ENCODE measurements around the gene CAMK2A.

The CAMK2A gene

DNA sequence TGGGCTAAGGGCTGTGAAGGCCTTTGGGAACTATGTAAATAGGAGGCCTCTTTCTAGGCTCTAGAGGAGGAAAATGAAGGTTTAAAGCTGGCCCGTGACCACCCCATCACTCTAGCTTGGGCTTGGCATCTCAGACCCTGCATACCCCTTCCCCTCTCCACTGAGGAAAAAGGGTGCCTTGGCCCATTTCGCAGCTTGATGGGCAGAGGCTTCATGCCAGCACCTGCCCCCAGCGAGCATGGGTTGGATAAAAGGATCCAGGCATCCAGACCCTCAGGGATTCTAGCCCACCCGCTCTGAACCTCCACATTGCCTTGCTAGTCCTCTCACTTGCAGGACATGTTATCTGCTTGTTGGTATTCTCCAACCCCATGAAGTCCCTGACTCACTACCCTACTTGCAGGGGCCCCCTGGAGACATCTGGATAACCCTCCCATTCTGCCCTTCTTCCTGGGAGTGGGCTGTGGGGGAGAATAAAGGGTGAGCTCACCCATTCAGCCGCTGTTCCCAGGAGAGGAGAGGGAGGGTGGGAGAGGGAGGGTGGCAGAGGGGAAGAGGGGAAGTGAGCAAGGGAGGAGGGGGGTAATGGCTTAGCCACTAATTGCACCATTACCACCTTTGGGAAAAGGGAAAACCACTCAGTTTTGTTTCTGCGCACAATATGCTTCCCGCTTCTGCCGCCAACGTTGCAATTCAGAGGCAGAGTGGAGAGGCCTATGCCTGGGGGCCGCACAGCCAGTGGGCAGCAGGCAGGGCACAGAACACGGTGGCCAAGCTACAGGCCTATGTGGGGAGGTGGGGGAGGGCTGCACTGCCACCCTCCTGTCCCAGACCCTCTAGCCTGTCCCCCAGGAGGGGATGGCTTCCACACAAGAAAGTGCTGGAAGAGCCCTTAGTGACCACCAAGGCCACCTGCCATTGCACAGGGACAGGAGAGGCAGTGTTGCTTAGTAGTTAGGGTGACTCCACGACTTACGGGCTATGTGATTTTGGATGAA lies 2.1 kb upstream of the CAMK2A start:
- H3K4me3 ChIP-seq (ENCODE audit: low read length), result no peak overlapping the region
- DNase-seq (ENCODE audit: low read depth), result no peak
- TF ChIP-seq, protein P1, sequence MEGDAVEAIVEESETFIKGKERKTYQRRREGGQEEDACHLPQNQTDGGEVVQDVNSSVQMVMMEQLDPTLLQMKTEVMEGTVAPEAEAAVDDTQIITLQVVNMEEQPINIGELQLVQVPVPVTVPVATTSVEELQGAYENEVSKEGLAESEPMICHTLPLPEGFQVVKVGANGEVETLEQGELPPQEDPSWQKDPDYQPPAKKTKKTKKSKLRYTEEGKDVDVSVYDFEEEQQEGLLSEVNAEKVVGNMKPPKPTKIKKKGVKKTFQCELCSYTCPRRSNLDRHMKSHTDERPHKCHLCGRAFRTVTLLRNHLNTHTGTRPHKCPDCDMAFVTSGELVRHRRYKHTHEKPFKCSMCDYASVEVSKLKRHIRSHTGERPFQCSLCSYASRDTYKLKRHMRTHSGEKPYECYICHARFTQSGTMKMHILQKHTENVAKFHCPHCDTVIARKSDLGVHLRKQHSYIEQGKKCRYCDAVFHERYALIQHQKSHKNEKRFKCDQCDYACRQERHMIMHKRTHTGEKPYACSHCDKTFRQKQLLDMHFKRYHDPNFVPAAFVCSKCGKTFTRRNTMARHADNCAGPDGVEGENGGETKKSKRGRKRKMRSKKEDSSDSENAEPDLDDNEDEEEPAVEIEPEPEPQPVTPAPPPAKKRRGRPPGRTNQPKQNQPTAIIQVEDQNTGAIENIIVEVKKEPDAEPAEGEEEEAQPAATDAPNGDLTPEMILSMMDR (conservative IDR thresholded peaks at IDR 0.05; ENCODE audit: low read depth, low read length), result no peak

DNA sequence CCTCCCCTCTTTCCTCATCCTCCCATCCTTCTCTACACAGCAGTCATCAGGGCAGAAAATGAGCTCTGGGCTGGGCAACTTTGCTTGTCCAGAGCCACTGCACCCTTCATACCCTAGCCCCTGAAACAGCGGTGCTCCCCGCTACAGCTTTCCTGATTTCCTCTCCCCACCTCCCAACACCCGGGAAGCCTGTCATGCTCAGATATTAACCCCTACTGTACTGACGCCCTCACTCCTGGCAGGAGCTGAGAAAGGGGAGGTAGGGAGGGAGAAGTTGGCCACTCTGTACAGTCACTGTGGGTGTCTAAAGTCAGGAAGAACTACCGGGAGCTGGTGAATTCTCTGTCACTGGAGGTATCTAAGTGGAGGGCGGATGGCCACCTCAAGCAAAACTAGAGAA lies 782 bp downstream of the CAMK2A start:
- TF ChIP-seq, protein P1 (conservative IDR thresholded peaks at IDR 0.05; ENCODE audit: low read depth, low read length), result no peak
- DNase-seq (ENCODE audit: low read depth), result no peak
- H3K4me3 ChIP-seq (ENCODE audit: low read length), result no peak overlapping the region

DNA sequence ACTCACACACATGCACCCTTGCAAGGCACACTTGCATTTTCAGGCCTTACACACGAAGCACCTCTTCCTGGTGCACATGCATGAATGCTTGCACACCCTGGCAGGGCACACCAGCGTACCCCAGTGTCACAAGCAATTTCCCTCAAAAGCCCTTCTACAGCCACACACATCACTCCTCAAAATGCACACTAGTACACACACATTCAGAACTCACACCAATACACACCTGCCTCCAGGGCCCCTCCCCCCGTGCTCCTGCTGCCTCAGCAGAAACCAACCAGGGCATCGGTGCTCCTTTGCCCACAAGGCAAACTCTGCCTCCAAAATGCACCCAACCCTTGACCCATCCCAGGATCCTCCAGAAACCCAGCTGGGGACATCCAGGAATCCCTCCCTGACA lies 1.2 kb downstream of the CAMK2A start:
- TF ChIP-seq, protein P1 (conservative IDR thresholded peaks at IDR 0.05; ENCODE audit: low read depth, low read length), result no peak
- no peak for DNase-seq (ENCODE audit: low read depth)
- no peak overlapping the region for H3K4me3 ChIP-seq (ENCODE audit: low read length)

DNA sequence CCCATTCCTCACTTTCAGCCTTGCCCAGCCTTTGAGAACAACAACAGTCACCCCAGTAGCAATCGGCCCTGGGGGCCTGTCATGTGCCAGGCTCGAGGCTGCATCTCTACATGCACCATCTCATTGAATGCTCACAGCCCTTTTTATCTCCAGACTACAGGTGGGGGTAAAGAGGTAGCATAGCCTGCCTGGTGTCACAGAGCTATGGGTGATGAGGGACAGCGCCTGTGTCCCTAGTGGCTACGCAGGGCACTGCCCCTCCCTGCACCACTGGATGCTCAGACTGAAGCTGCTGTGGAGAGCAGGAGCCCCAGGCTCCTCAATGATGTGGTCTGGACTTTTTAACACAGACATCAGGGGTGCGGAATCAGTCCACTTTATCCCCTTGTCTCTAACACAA lies 2.8 kb downstream of the CAMK2A start:
- TF ChIP-seq, protein P1 (conservative IDR thresholded peaks at IDR 0.05; ENCODE audit: low read depth, low read length), result peak; percentile 52
- H3K4me3 ChIP-seq (ENCODE audit: low read length), result no peak overlapping the region
- DNase-seq (ENCODE audit: low read depth), result no peak

DNA sequence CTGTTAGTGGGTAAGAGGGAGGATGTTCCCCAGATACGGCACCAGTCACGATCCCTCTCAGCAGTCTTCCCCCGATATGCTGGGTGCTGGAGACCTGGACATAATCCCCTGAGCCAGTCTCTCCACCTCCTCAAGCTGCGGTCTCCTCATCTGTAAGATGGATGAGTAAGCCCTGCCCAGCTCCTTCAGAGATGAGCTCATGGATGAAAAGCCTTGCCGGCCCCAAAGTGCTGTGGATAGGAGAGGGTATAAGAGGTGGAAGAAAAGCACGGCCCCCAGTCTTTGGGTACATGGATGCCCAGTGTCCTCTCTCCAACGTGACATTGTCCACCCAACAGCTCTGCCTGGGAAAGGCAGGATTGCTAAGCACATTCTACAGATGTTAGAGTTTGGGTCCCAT lies 4.5 kb downstream of the CAMK2A start:
- H3K4me3 ChIP-seq (ENCODE audit: low read length), result no peak overlapping the region
- DNase-seq (ENCODE audit: low read depth), result no peak
- TF ChIP-seq, protein P1 (conservative IDR thresholded peaks at IDR 0.05; ENCODE audit: low read depth, low read length), result no peak

DNA sequence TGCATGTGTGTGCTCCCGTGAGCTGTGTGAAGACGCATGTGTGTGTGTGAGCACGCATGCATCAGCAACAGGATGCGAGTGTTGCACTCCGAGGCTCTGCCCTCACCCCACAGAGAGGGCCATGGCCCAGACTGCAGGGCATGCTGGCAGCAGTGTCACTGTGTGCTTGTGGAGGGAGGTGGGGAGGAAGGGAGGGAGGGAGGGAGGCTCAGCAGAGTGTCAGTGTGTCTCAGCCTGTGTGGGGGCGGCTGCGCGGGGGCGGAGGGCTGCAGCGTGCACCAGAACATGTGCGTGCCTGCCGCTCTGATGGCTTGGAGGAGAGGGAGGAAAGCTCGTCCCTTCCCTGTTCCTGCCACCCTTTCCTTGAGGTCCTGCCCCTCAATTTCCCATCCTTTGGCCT lies 5.3 kb downstream of the CAMK2A start:
- TF ChIP-seq, protein P1 (conservative IDR thresholded peaks at IDR 0.05; ENCODE audit: low read depth, low read length), result no peak
- H3K4me3 ChIP-seq (ENCODE audit: low read length), result no peak overlapping the region
- no peak for DNase-seq (ENCODE audit: low read depth)

DNA sequence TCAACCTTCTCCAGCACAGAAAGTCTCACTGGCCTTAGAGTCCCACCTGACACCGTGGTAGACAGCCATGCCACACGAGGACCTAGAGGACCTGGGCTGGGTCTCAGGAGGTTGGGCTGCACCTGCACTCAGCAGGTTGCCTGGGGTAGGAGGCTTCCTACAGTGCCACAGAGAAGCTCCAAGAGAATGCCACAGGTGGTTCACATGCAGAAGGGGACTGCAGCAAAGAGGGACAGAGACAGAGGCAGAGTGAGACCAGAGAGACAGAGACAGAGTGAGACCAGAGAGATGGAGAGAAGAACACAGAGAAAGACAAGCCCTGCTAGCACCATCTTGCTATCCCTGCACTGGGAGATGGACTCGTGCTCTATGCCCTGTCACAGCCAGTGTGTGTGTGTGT lies 5.7 kb downstream of the CAMK2A start:
- no peak for DNase-seq (ENCODE audit: low read depth)
- TF ChIP-seq, protein P1 (conservative IDR thresholded peaks at IDR 0.05; ENCODE audit: low read depth, low read length), result no peak
- H3K4me3 ChIP-seq (ENCODE audit: low read length), result no peak overlapping the region

Data from retinal pigment epithelial cell (primary cell).